Mesenchymal stem cell (in vitro differentiated cells and primary cell): Measurements from ENCODE around the gene CA14.
A peak's percentile ranks its signal among the peaks of the same experiment; 100 is the strongest.

Experiments
- DNase-seq: peaks from one replicate; pipeline ENCODE4 v3.0.0-alpha.2; 2013
- H2AFZ ChIP-seq: one replicate; pipeline ENCODE4 v1.6.1; 2013; ENCODE audit warnings: low read depth, mild to moderate bottlenecking, control low read depth, inconsistent platforms, low read length, moderate library complexity
- H2AK5ac ChIP-seq: 2 replicates; pipeline ENCODE4 v1.6.1; 2013; ENCODE audit warnings: low read length, moderate library complexity, mild to moderate bottlenecking, inconsistent platforms; ENCODE audit not compliant: severe bottlenecking
- H2BK120ac ChIP-seq: one replicate; pipeline ENCODE4 v1.6.1; 2013; ENCODE audit warnings: low read depth, mild to moderate bottlenecking, inconsistent platforms, low read length, moderate library complexity
- H2BK12ac ChIP-seq, 2 experiments: one replicate each; pipeline ENCODE4 v1.6.1; 2013; ENCODE audit warnings: inconsistent platforms in 2 of 2, low read length in 2 of 2, mild to moderate bottlenecking in 2 of 2, moderate library complexity in 2 of 2, control low read depth in 1 of 2
- H2BK15ac ChIP-seq: one replicate; pipeline ENCODE4 v1.6.1; 2013; ENCODE audit warnings: mild to moderate bottlenecking, low read depth, inconsistent platforms; ENCODE audit not compliant: poor library complexity, severe bottlenecking
- H2BK5ac ChIP-seq: 2 replicates; pipeline ENCODE4 v1.6.1; 2013; ENCODE audit warnings: low read depth, mild to moderate bottlenecking, low read length, control low read depth, inconsistent platforms; ENCODE audit not compliant: poor library complexity, severe bottlenecking
- H3K14ac ChIP-seq, 2 experiments: one replicate each; pipeline ENCODE4 v1.6.1; 2013; ENCODE audit warnings: inconsistent platforms in 2 of 2, low read length in 2 of 2, control low read depth in 1 of 2, mild to moderate bottlenecking in 1 of 2, moderate library complexity in 1 of 2
- H3K18ac ChIP-seq, 2 experiments: one replicate each; pipeline ENCODE4 v1.6.1; 2013; ENCODE audit warnings: inconsistent platforms in 2 of 2, low read length in 2 of 2, control low read depth in 1 of 2, low read depth in 1 of 2, mild to moderate bottlenecking in 1 of 2
- H3K23ac ChIP-seq, 2 experiments: one replicate each; pipeline ENCODE4 v1.6.1; 2013; ENCODE audit warnings: inconsistent platforms in 2 of 2, low read length in 2 of 2, mild to moderate bottlenecking in 2 of 2, moderate library complexity in 2 of 2, control low read depth in 1 of 2
- H3K27ac ChIP-seq: 2 replicates; pipeline ENCODE4 v1.5.1; 2013; ENCODE audit warnings: mild to moderate bottlenecking, moderate library complexity, low read length, control low read depth, inconsistent platforms; ENCODE audit not compliant: poor library complexity, severe bottlenecking
- H3K27me3 ChIP-seq, 2 experiments: 2 replicates each; pipeline versions ENCODE4 v1.6.1 to v1.7.0; 2013; ENCODE audit warnings: low read length in 2 of 2, mild to moderate bottlenecking in 2 of 2, moderate library complexity in 2 of 2, control low read depth in 1 of 2, inconsistent platforms in 1 of 2; ENCODE audit not compliant: control insufficient read depth in 1 of 2, insufficient read depth in 1 of 2
- H3K36me3 ChIP-seq, 2 experiments: 2 replicates each; pipeline versions ENCODE4 v1.6.1 to v1.7.0; 2013; ENCODE audit warnings: low read length in 2 of 2, control low read depth in 1 of 2, inconsistent platforms in 1 of 2, low read depth in 1 of 2, mild to moderate bottlenecking in 1 of 2; ENCODE audit not compliant: insufficient read depth in 2 of 2, control insufficient read depth in 1 of 2
- H3K4ac ChIP-seq, 2 experiments: one replicate each; pipeline ENCODE4 v1.6.1; 2013; ENCODE audit warnings: inconsistent platforms in 2 of 2, low read length in 2 of 2, mild to moderate bottlenecking in 2 of 2, moderate library complexity in 2 of 2, control low read depth in 1 of 2, low read depth in 1 of 2
- H3K4me1 ChIP-seq: 2 replicates; pipeline ENCODE4 v1.6.1; 2013; ENCODE audit warnings: low read depth, low read length, control low read depth; ENCODE audit not compliant: control insufficient read depth, insufficient read depth
- H3K4me2 ChIP-seq: 2 replicates; pipeline ENCODE4 v1.6.1; 2013; ENCODE audit warnings: low read length, mild to moderate bottlenecking, inconsistent platforms; ENCODE audit not compliant: poor library complexity, severe bottlenecking
- H3K4me3 ChIP-seq, 2 experiments: 2 replicates each; pipeline versions ENCODE4 v1.5.1 to v1.7.0; 2013; ENCODE audit warnings: low read length in 2 of 2, mild to moderate bottlenecking in 2 of 2, control low read depth in 1 of 2, low read depth in 1 of 2; ENCODE audit not compliant: insufficient read depth in 1 of 2
- H3K79me1 ChIP-seq: replicated peaks from 2 replicates; pipeline ENCODE4 v1.6.1; 2013; ENCODE audit warnings: mild to moderate bottlenecking, control low read depth, low read length, inconsistent platforms; ENCODE audit not compliant: poor library complexity, severe bottlenecking
- H3K9ac ChIP-seq: 2 replicates; pipeline ENCODE4 v1.7.0; 2013; ENCODE audit warnings: mild to moderate bottlenecking, low read length, moderate library complexity
- H3K9me3 ChIP-seq: 2 replicates; pipeline ENCODE4 v1.7.0; 2013; ENCODE audit warnings: mild to moderate bottlenecking, low read length; ENCODE audit not compliant: control insufficient read depth
- H4K8ac ChIP-seq: one replicate; pipeline ENCODE4 v1.6.1; 2013; ENCODE audit warnings: inconsistent platforms, mild to moderate bottlenecking, low read length, moderate library complexity
- H4K91ac ChIP-seq: one replicate; pipeline ENCODE4 v1.6.1; 2013; ENCODE audit warnings: mild to moderate bottlenecking, low read length, inconsistent platforms
- WGBS: methylation state at CpG from one replicate; pipeline ENCODE4 v1.1.7; 2013; ENCODE audit warnings: mixed read lengths; 5-methylcytosine and 5-hydroxymethylcytosine counted together

The CA14 gene

DNA sequence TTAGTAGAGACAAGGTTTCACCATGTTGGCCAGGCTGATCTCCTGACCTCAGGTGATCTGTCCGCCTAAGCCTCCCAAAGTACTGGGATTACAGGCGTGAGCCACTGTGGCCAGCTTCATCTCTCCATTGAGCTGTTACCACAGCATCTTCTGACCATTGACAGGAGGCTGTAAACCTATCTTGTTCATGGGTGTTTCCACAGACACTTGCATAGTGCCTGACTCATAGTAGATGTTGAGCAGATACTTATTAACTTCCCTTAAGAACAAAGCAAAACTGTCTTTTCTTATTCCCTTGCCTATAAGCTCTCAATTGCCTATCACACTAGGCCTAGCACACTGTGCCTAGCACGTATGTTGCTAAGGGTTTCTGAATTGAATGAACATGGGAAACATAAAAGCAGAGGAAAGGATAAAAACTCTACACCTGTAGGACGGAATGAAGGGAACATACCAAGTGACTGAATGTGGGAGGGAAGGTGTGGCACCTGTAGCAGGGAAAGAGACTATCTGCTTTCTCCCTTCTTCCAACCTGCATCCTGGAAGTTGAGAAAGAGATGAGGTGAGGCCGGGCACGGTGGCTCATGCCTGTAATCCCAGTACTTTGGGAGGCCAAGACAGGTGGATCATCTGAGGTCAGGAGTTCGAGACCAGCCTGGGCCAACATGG is 13.9 kb downstream of the CA14 start:
- Histone ChIP-seq H3K18ac (no peak overlapping the region), H3K79me1 (peaks cover 8% of the 10 kb centered on the region), H3K9me3 (no peaks in the 10 kb centered on the region), H3K4ac (no peak overlapping the region), H3K4me1 (peaks cover 11% of the 10 kb centered on the region), H3K4me3 (no peak overlapping the region), H2BK15ac (no peak overlapping the region), H2BK120ac (no peak overlapping the region), H4K91ac (no peak overlapping the region), H3K36me3 (peaks cover 1 to 20% of the 10 kb centered on the region in 2 experiments), H3K14ac (no peak overlapping the region), H2BK12ac (no peak overlapping the region), H3K27ac (no peak overlapping the region), H2AFZ (no peak overlapping the region), H2AK5ac (no peak overlapping the region), H3K4me2 (no peak overlapping the region), H3K27me3 (no peaks in the 10 kb centered on the region), H3K9ac (peak overlapping the region; percentile 36), H3K23ac (no peak overlapping the region), H2BK5ac (no peak overlapping the region), H4K8ac (no peak overlapping the region)
- no peak for DNase-seq
- 97% methylated on average over 7 of the region's 7 CpGs for WGBS

DNA sequence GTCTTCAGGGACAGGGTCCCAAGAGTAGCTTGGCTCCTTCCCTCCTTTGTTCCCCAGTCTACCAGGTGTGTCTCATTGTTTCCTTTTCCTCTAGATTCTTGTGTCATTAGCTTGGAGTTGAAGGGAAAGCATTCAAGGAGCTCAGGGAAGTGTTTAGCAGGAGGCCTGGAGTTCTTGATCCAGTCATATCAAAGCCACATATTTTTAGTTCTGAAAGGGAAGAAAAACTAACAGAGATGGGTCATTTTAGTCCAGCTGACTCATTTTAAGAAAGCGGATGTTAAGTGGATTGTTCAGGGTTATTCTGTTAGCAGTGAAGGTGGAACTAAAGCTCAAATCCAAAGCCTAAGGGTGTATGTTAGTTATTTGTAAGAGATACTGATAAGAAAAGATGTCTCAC is 15.7 kb downstream of the CA14 start:
- no peak overlapping the region for H2AK5ac ChIP-seq
- H3K27me3 ChIP-seq: no peaks in the 10 kb centered on the region
- H2BK15ac ChIP-seq: no peak overlapping the region
- H3K4me3 ChIP-seq: peak overlapping the region in 1 of 2 experiments; percentile 80
- H3K79me1 ChIP-seq: no peaks in the 10 kb centered on the region
- no peak overlapping the region for H3K4me2 ChIP-seq
- WGBS: 77% methylated on average over 1 of the region's 1 CpG
- H2BK5ac ChIP-seq: no peak overlapping the region
- H4K91ac ChIP-seq: no peak overlapping the region
- H3K4me1 ChIP-seq: peaks cover 3% of the 10 kb centered on the region
- no peak for DNase-seq
- no peak overlapping the region for H3K14ac ChIP-seq
- H4K8ac ChIP-seq: no peak overlapping the region
- H3K23ac ChIP-seq: no peak overlapping the region
- no peaks in the 10 kb centered on the region for H3K9me3 ChIP-seq
- no peak overlapping the region for H3K4ac ChIP-seq
- no peak overlapping the region for H2BK120ac ChIP-seq
- H3K36me3 ChIP-seq: peaks cover 0 to 25% of the 10 kb centered on the region in 2 experiments
- no peak overlapping the region for H2BK12ac ChIP-seq
- H2AFZ ChIP-seq: no peak overlapping the region
- no peak overlapping the region for H3K27ac ChIP-seq
- H3K9ac ChIP-seq: peak overlapping the region; percentile 92
- H3K18ac ChIP-seq: no peak overlapping the region

DNA sequence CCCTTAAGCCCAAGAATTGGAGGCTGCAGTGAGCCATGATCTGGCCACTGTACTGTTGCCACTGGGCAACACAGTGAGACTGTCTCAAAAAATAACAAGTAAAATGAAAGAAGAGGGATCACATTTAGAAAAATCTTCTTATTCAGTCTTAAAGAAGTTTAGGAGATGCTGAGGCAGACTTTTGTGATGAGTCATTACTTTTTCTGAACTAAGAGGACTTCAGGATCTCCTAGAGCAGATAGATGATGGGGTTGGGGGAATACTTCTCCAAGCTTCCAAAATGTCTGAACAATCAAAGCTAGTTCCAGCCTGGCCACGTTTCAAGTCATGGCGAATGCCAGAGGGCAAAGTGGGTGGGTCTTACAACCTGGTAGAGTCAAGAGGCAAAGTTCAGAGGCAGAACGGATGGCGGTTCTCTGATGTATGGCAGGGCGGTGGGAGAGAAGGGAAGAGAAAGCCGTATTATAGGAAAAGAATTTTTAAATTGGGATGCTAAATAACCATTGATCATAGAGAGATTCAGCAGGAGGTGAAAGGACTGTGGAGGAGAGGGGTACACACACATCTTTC is 22.6 kb downstream of the CA14 start:
- 90% methylated on average over 6 of the region's 6 CpGs for whole genome bisulfite sequencing
- H2BK15ac ChIP-seq: no peak overlapping the region

DNA sequence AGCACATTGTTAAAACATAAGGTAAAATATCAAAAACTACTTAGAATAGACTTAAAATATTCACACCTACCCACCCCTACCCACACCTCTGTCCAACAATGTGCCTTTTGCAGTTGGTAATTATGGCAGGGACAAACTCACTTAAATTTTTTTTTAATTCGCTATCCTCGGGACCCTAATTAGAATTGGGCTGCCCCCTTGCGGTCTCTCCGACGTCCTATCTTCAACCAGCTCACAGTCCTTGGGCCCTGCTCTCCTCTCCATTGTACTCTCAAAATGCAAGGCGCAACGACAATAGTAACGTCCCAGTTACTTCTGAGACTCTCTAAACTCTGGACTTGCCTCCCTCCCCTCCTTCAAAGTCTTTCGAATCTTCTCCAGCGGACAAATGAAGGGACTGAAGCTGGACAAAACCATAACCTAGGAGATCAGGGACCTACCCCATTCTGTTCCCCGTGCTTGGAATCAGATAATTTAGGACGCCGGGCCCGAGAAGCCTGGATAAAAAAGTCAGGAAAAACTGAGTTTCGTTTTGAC is 23.7 kb downstream of the CA14 start:
- Histone ChIP-seq H3K79me1 (no peaks in the 10 kb centered on the region), H3K14ac (no peak overlapping the region), H3K18ac (no peak overlapping the region), H2BK120ac (no peak overlapping the region), H3K27ac (no peak overlapping the region), H3K9me3 (no peaks in the 10 kb centered on the region), H3K4me2 (peak overlapping the region; percentile 63), H3K36me3 (peaks cover 0 to 46% of the 10 kb centered on the region in 2 experiments), H4K91ac (no peak overlapping the region), H3K4me3 (peak overlapping the region in 1 of 2 experiments; percentile 98), H4K8ac (no peak overlapping the region), H3K4ac (no peak overlapping the region), H2BK5ac (no peak overlapping the region), H2AFZ (peak overlapping the region; percentile 72), H3K23ac (no peak overlapping the region), H3K4me1 (peaks cover 11% of the 10 kb centered on the region), H3K27me3 (peaks cover 0 to 14% of the 10 kb centered on the region in 2 experiments), H2BK15ac (no peak overlapping the region), H2AK5ac (no peak overlapping the region), H3K9ac (peak overlapping the region; percentile 98), H2BK12ac (no peak overlapping the region)
- peak; percentile 79 for DNase-seq
- 3% methylated on average over 15 of the region's 15 CpGs for WGBS

More for the DNA sequence above, 22.6 kb downstream of the CA14 start:
- no peak overlapping the region for H3K18ac ChIP-seq
- no peak for DNase-seq
- H3K9me3 ChIP-seq: no peaks in the 10 kb centered on the region
- H3K4me3 ChIP-seq: no peak overlapping the region
- H3K4ac ChIP-seq: no peak overlapping the region
- H3K23ac ChIP-seq: no peak overlapping the region
- no peak overlapping the region for H4K8ac ChIP-seq
- peak overlapping the region; percentile 98 for H3K9ac ChIP-seq
- H2AK5ac ChIP-seq: no peak overlapping the region
- no peak overlapping the region for H2BK120ac ChIP-seq
- H2AFZ ChIP-seq: no peak overlapping the region
- no peak overlapping the region for H2BK12ac ChIP-seq
- H3K4me2 ChIP-seq: no peak overlapping the region
- peaks cover 0 to 47% of the 10 kb centered on the region in 2 experiments for H3K36me3 ChIP-seq
- H3K14ac ChIP-seq: no peak overlapping the region
- no peak overlapping the region for H2BK5ac ChIP-seq
- H3K27ac ChIP-seq: no peak overlapping the region
- H3K4me1 ChIP-seq: peaks cover 11% of the 10 kb centered on the region
- no peak overlapping the region for H4K91ac ChIP-seq
- H3K79me1 ChIP-seq: no peaks in the 10 kb centered on the region
- H3K27me3 ChIP-seq: peaks cover 0 to 14% of the 10 kb centered on the region in 2 experiments
